ENCODE results near the gene XXYLT1.

XXYLT1 gene

DNA sequence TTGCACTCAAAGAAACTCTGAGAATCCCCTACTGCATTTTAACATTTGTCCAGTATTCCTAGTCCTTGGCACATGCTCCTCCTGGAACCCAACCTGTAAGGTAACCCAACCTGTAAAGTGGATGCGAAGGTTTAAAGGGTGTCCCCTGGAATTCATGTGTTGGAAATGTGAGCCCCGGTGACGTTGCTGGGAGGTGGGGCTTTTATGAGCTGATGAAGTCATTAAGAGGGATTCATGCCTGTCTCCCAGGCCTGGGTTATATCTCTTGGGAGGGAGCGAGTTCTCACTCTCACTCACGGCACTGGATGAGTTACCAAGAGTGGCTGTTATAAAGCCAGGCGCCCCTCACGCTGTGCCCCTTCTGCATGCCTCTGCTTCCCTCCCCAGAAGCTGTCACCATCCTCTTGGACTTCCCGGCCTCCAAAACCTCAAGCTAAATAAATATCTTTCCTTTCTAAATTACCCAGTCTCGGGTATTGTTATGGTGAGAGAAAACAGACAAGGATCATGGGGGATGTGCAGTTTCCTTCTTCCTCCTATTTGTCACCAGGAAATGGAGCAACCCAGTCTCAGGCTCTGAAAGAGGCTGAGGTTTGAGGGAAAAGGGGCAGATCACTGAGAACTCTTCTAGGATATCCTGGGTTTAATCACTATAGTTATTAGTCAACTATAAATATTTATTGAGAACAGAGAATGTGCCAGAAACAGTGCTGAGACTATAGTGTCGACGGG is 7.6 kb downstream of the XXYLT1 start:
- Histone ChIP-seq H3K9me3 (ENCODE audit: severe bottlenecking) (no peaks in the 10 kb centered on the region), H3K27ac (ENCODE audit: poor library complexity, severe bottlenecking) (no peak overlapping the region), H3K4me1 (ENCODE audit: insufficient read depth, poor library complexity, severe bottlenecking) (peaks cover 8% of the 10 kb centered on the region), H3K4me3 (ENCODE audit: severe bottlenecking) (no peak overlapping the region), H3K27me3 (ENCODE audit: insufficient read depth, poor library complexity, severe bottlenecking) (no peaks in the 10 kb centered on the region), H3K36me3 (ENCODE audit: low read depth) (no peaks in the 10 kb centered on the region; the same call in 1 of the 2 replicates)
- TF ChIP-seq, protein P1, sequence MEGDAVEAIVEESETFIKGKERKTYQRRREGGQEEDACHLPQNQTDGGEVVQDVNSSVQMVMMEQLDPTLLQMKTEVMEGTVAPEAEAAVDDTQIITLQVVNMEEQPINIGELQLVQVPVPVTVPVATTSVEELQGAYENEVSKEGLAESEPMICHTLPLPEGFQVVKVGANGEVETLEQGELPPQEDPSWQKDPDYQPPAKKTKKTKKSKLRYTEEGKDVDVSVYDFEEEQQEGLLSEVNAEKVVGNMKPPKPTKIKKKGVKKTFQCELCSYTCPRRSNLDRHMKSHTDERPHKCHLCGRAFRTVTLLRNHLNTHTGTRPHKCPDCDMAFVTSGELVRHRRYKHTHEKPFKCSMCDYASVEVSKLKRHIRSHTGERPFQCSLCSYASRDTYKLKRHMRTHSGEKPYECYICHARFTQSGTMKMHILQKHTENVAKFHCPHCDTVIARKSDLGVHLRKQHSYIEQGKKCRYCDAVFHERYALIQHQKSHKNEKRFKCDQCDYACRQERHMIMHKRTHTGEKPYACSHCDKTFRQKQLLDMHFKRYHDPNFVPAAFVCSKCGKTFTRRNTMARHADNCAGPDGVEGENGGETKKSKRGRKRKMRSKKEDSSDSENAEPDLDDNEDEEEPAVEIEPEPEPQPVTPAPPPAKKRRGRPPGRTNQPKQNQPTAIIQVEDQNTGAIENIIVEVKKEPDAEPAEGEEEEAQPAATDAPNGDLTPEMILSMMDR (IDR thresholded peaks at IDR 0.05; ENCODE audit: poor library complexity, severe bottlenecking), result no peak
- DNase-seq (ENCODE audit: low spot score) (no peak), ATAC-seq (ENCODE audit: low read depth) (no peak)

GRCh38 chr3:195261925-195262324 is 9.0 kb downstream of the XXYLT1 start:
- Histone ChIP-seq H3K4me1 (ENCODE audit: insufficient read depth, poor library complexity, severe bottlenecking) (peaks cover 8% of the 10 kb centered on the region), H3K27ac (ENCODE audit: poor library complexity, severe bottlenecking) (no peak overlapping the region), H3K9me3 (ENCODE audit: severe bottlenecking) (no peaks in the 10 kb centered on the region), H3K27me3 (ENCODE audit: insufficient read depth, poor library complexity, severe bottlenecking) (no peaks in the 10 kb centered on the region), H3K4me3 (ENCODE audit: severe bottlenecking) (no peak overlapping the region), H3K36me3 (ENCODE audit: low read depth) (no peaks in the 10 kb centered on the region)
- DNase-seq (ENCODE audit: low spot score) (no peak), ATAC-seq (ENCODE audit: low read depth) (no peak)
- TF ChIP-seq, protein P1 (IDR thresholded peaks at IDR 0.05; ENCODE audit: poor library complexity, severe bottlenecking), result no peak

GRCh38 chr3:195260280-195260905 is 10.6 kb downstream of the XXYLT1 start:
- H3K27ac ChIP-seq (ENCODE audit: poor library complexity, severe bottlenecking), result no peak overlapping the region
- H3K36me3 ChIP-seq (ENCODE audit: low read depth), result no peaks in the 10 kb centered on the region
- ATAC-seq (ENCODE audit: low read depth) (peak; percentile 41), DNase-seq (ENCODE audit: low spot score) (no peak)
- peak overlapping the region; percentile 42 for H3K4me3 ChIP-seq (ENCODE audit: severe bottlenecking)
- peaks cover 8% of the 10 kb centered on the region for H3K4me1 ChIP-seq (ENCODE audit: insufficient read depth, poor library complexity, severe bottlenecking)
- TF ChIP-seq, protein P1 (IDR thresholded peaks at IDR 0.05; ENCODE audit: poor library complexity, severe bottlenecking), result peak; percentile 74
- H3K27me3 ChIP-seq (ENCODE audit: insufficient read depth, poor library complexity, severe bottlenecking), result no peaks in the 10 kb centered on the region
- no peaks in the 10 kb centered on the region for H3K9me3 ChIP-seq (ENCODE audit: severe bottlenecking)

DNA sequence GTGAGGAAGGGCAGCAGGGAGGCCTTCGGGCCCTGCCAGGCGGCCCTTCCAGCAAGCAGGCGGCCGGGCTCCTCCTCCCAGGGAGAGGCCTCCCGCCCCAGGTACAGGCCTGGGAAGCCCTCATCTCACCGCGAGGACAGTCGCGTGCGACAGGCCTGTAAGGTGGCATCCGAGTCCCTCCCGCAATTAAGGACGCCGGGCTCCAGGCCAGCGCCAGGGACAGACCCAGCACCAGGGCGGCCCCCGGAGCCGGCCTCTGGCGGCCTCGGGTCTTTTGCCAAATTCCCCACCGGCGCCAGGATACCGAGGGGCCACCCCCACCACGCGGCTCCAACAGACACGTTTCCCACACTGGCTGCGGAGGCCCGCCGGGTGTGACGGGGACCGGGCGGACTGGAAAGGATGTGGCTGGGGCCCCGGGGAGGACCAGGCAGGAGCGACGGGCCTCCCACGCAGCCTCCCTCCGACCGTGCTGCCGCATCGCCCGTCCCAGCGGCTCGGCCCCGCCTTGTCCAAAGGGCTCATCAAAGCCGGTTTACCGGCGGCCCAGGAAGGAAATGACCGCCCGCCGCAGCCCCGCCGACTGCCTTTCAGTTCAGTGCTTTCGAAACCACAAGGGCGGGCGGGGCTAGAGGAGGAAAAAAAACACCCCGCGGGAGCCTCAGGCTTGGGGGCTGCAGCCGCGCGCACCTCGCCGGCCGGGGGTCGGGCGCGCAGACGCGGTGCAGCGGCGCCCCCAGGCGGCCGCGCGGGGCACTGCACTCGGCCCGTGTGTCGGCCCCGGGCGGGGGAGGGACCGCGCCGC is 11.3 kb downstream of the XXYLT1 start:
- DNase-seq (ENCODE audit: low spot score), result peak; percentile 88
- Histone ChIP-seq H3K4me3 (ENCODE audit: severe bottlenecking) (peak overlapping the region; percentile 42), H3K36me3 (ENCODE audit: low read depth) (no peaks in the 10 kb centered on the region), H3K4me1 (ENCODE audit: insufficient read depth, poor library complexity, severe bottlenecking) (peaks cover 8% of the 10 kb centered on the region), H3K27ac (ENCODE audit: poor library complexity, severe bottlenecking) (peak overlapping the region; percentile 55), H3K27me3 (ENCODE audit: insufficient read depth, poor library complexity, severe bottlenecking) (no peaks in the 10 kb centered on the region), H3K9me3 (ENCODE audit: severe bottlenecking) (no peaks in the 10 kb centered on the region)
- TF ChIP-seq, protein P1 (IDR thresholded peaks at IDR 0.05; ENCODE audit: poor library complexity, severe bottlenecking), result peak; percentile 98
- peak; percentile 65 for ATAC-seq (ENCODE audit: low read depth)

All from RWPE2 (cell line).